ENCODE results near the gene ELP1.

The ELP1 gene

DNA sequence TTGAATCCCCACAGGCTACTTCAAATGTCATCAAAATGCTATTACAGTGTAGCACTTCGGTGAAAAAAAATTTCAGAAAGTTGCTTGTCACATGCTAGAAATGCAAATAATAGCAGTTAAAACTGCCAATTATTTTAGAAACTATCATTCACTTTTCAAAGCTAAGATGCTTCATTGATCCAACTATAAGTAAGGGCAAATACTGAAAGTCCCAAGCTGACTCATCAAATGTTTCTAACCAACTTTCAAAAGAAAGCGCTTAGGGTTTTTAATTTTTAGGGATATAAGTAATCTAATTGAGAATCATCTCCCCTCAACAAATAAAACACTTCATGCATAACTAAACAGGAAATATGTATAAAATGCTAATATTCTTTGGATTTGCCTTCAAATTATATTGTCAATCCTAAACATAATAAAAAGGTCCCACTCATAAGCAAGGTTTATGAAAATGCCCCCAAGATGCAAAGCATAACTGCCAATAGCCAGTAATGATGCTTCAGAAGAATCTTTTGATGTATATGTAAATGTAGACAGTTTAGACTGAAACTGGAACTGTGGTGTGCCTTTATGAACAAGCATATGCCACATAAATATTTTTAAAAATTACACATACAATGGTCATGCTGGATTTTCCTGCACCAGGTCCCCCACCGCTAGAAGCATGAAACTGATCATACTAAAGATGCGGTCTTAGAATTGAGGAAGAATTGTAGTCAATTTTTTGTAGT is 59.7 kb downstream of the ELP1 start:
- DNase-seq (ENCODE audit: low spot score), result no peak
- TF ChIP-seq, protein P1, sequence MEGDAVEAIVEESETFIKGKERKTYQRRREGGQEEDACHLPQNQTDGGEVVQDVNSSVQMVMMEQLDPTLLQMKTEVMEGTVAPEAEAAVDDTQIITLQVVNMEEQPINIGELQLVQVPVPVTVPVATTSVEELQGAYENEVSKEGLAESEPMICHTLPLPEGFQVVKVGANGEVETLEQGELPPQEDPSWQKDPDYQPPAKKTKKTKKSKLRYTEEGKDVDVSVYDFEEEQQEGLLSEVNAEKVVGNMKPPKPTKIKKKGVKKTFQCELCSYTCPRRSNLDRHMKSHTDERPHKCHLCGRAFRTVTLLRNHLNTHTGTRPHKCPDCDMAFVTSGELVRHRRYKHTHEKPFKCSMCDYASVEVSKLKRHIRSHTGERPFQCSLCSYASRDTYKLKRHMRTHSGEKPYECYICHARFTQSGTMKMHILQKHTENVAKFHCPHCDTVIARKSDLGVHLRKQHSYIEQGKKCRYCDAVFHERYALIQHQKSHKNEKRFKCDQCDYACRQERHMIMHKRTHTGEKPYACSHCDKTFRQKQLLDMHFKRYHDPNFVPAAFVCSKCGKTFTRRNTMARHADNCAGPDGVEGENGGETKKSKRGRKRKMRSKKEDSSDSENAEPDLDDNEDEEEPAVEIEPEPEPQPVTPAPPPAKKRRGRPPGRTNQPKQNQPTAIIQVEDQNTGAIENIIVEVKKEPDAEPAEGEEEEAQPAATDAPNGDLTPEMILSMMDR (IDR thresholded peaks at IDR 0.05), result no peak
- no peak overlapping the region for H3K27ac ChIP-seq
- no peak overlapping the region for H3K4me3 ChIP-seq

DNA sequence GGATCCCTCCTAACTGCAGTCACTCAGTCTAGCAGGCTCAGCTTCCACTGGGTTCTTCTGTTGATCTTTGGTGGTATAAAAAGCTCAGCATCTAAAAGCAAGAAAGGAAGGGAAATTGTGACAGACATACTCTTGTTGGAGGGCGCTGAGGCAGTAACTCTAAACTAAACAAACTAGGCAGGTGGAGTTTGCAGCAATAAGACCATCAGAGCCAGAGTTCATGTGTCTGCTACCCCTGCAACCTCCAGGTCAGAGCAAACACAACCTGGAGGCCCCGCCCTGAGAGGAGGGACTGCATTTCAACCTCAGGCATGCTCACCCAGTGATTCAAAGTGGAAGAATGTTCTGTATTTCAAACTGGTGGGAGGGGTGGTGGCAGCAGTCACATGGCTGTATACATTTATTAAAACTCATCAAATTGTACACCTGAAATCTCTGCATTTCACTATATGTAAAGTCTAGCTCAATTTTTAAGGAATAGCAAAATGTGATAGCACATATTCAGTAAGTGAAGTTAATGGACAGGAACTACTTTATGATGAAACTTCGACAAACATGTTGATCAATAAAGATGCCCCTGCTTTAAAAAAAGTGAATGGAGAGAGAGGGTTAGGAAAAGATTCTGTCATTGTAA is 64.7 kb downstream of the ELP1 start:
- TF ChIP-seq, protein P1 (IDR thresholded peaks at IDR 0.05), result no peak
- DNase-seq (ENCODE audit: low spot score), result no peak
- Histone ChIP-seq H3K4me3 (no peak overlapping the region), H3K27ac (no peak overlapping the region)

DNA sequence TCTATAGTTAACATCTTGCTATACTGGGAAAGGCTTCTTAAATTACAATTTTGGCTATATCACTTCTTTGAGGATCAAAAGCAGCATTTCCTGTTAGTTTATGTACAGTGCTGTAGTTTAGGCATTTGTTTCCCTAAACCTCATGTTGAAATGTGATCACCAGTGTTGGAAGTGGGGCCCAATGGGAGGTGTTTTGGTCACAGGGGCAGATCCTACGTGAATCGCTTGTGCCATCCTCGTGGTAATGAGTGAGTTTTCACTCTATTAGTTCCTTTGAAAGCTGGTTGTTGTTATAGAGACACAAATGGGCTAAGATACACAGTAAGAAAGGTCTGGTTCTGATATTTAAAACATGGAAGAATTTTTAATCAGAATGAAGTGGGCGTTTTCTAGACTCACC is 66.1 kb downstream of the ELP1 start:
- TF ChIP-seq, protein P1 (IDR thresholded peaks at IDR 0.05), result no peak
- no peak overlapping the region for H3K27ac ChIP-seq
- no peak overlapping the region for H3K4me3 ChIP-seq
- DNase-seq (ENCODE audit: low spot score), result no peak

GRCh38 chr9:108867116-108867515 is 66.8 kb downstream of the ELP1 start:
- Histone ChIP-seq H3K27ac (no peak overlapping the region), H3K4me3 (no peak overlapping the region)
- no peak for DNase-seq (ENCODE audit: low spot score)
- TF ChIP-seq, protein P1 (IDR thresholded peaks at IDR 0.05), result no peak

DNA sequence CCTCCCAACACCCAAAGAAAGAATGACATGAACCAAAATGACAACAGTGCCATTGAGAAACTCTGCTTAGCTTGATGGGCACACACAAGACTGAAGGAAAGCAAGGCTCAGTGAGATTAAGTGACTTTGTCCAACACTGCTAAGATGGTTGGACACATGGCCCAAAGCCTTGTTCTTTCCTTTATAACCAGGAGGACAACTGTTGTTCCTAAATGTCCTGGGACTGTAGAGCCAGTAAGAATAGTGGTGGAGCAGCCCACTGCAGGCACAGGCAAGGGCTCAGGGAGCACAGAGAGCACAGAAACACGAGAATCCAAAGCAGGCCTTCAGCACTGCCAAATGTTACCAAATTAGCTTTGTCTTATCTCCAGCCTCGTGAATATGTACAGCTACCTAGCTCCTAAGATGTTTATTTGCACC is 67.9 kb downstream of the ELP1 start:
- no peak overlapping the region for H3K4me3 ChIP-seq
- H3K27ac ChIP-seq, result no peak overlapping the region
- TF ChIP-seq, protein P1 (IDR thresholded peaks at IDR 0.05), result no peak
- no peak for DNase-seq (ENCODE audit: low spot score)

GRCh38 chr9:108865037-108865436 is 68.9 kb downstream of the ELP1 start:
- DNase-seq (ENCODE audit: low spot score), result no peak
- H3K27ac ChIP-seq, result no peak overlapping the region
- H3K4me3 ChIP-seq, result no peak overlapping the region
- TF ChIP-seq, protein P1 (IDR thresholded peaks at IDR 0.05), result no peak

DNA sequence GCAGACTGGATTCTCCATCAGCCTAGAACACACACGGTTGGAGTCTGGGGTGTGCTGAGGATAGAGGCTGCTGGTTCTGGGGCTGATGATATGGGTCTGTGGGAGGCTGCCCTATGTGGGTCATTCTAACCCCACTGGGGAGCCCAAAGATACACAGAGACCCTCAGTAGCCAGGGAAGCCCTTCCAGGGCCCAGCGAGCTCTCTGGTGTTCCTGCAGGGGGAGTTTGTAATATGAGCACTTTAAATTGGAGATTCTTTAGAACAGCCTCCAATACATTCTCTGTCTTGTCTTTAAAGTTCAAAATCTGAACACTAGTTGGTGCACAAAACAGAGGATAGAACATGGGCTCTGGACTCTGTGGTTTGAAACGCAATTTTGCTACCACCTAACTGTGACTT is 69.5 kb downstream of the ELP1 start:
- TF ChIP-seq, protein P1 (IDR thresholded peaks at IDR 0.05), result no peak
- no peak for DNase-seq (ENCODE audit: low spot score)
- no peak overlapping the region for H3K4me3 ChIP-seq
- H3K27ac ChIP-seq, result no peak overlapping the region
